Activated CD8-positive, alpha-beta memory T cell treated with anti-CD3 and anti-CD28 coated beads for 48 hours (primary cell): ENCODE data around the gene SRXN1.
"Not testable (repeated sequence)": the region's sequence is repeated elsewhere in the genome, so short reads cannot be mapped to it uniquely, and the experiment has no call there.

Experiments used
- DNase-seq, 3 experiments: peaks; one replicate each; pipeline ENCODE4 v3.0.0-alpha.2; 2020; ENCODE audit warnings: low read depth in 2 of 3, low spot score in 2 of 3

SRXN1 gene

GRCh38 chr20:653110-653589, at the start of gene SRXN1:
SRXN1 (minus strand) TSS chr20:653200; CDS start chr20:653185, 15 bp downstream.
- DNase-seq: peak; percentile 72 to 79 (median 74)

DNA sequence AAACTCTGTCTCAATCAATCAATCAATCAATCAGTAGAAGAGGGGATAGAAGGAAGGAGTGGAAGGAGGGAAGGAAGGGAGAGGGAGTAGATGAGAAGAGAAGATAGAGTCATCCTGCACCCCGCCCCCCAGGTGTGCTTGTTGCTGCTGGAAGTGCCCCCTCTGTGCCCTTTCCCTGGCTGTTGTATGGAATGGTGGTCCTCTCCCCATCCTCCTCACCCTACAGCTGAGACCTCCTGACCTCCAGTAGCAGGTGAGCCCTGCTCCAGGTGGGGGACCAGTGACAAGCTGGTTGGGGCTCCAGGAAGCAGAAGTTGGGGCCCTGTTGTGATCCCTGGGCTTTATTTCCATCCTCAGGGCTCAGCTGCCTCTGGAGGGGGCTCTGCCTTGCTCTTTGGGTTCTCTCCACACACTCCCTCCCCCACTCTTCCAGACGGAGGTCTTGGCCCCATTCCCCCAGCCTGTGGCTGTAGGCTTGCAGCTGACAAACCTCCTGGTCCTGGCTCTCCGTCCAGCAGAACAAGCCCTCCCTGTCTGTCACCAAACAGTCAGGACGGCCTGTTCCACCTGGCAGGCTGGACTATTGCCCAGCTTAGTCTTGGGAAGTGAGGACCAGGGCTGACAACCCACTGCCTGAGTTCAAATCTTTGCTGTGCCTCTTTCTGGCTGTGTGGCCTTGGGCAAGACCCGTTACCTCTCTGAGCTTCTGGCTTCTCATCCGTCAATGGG, 48.6 kb upstream of the SRXN1 start:
- DNase-seq: no peak

DNA sequence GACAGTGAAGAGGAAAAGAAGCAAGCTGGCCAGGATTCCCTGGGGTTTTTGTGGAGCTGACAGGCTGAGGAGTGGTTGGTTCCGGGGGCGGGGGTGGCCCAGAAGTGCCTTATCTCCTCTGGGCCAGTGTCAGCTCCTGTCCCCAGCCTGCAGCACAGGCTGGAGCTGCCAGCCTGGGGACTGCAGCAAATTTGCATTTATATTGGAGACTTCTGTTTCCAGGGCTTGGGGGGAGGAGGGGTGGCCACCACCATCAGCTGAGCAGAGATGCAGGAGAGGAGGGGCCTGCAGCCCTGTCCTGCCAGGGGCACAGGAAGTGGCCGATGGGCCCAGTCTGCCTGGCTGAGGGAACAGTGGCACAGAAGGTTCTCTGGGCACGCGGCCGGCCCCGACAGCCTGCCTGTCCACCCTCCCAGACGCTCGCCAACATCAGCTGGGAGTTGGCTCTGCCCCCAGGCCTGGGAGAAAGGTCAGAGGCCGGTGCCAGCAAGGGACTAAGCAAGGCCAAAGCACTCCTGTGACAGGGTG, 46.9 kb upstream of the SRXN1 start:
- DNase-seq: no peak

DNA sequence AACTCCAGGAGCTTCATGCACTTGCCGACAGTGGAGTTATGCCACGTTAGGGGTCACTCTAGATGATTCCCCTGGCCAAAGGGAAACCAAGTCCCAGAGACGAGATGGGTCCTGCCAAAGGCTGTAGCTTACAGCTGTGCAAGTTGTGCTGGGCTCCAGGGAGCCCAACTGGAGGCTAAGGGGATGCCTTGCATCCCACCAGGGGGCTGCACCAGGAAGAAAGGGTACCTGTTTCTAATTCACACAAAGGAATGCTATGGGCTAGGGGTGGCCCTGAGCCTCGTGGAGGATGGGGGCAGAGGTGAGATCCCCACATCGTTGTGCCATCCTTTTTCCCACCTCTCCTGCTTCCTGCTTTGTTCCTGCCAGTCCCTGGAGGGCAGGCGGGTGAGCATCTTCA, 46.3 kb upstream of the SRXN1 start:
- no peak for DNase-seq

GRCh38 chr20:698276-698675, 45.3 kb upstream of the SRXN1 start:
- no peak for DNase-seq

DNA sequence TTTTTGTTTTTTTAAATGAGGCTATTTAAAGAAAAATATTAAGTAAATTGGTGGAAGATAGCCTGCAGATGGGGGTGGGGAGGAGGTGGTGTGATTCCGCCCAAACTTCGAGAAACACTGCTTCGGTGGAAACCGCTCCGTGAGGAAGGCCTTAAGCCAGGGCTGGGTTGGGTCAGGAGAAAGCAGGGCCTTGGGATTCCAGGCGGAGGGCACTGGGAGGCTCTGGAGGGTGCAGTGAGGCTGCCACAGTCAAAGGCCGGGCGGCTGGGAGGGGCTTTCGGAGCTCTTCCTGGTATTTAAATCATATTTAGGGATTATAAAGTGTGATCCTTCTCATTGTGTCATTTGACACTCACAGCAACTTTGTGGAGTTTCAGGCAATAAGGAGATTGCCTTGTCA, 44.8 kb upstream of the SRXN1 start:
- DNase-seq: no peak

DNA sequence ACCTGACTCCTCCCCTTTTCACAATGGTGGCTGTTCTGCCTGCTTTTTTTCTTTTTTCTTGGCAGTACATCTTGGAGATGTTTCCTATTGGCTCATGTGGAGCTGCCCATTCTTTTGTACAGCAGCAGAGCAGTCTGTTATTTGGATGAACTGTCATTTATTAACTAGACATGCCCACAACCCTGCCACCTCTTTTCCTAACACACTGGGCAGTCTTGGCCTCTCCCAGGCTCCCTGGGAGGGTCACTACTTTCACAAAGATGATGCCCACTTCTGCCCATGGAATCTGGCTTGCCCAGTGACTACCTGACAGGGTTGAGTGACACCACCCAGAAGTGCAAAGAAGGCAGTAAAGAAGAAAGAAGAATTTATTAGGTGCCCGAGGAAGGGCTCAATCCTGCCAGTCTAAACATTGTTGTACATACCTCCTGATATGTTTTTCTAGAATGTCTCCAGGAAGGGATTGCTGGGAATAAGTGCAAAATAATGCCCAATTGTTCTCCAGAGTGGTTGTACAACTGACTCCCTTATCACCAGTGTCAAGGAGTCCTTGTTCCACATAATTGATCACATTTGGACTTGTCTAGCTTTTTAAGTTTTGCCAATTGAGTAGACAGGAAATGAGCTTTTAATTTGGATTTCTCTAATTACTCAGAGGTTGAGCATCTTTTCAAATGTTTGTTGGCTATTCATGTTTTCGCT, 42.3 kb upstream of the SRXN1 start:
- no peak for DNase-seq

GRCh38 chr20:694496-694895, 41.5 kb upstream of the SRXN1 start:
- no peak for DNase-seq

DNA sequence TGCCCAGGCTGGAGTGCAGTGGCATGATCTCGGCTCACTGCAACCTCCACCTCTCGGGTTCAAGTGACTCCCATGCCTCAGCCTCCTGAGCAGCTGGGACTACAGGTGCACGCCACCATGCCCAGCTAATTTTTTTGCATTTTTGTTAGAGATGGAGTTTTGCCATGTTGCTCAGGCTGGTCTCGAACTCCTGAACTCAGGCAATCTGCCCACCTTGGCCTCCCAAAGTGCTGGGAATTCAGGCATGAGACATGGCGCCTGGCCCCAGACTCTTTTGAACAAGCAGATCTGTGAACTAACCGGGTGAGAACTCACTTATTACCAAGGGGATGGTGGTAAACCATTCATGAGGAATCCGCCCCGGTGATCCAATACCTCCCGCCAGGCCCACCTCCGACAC, 40.8 kb upstream of the SRXN1 start:
- not testable (repeated sequence) for DNase-seq

GRCh38 chr20:692044-692443, 39.0 kb upstream of the SRXN1 start:
- no peak for DNase-seq

GRCh38 chr20:689947-690346, 36.9 kb upstream of the SRXN1 start:
- no peak for DNase-seq

DNA sequence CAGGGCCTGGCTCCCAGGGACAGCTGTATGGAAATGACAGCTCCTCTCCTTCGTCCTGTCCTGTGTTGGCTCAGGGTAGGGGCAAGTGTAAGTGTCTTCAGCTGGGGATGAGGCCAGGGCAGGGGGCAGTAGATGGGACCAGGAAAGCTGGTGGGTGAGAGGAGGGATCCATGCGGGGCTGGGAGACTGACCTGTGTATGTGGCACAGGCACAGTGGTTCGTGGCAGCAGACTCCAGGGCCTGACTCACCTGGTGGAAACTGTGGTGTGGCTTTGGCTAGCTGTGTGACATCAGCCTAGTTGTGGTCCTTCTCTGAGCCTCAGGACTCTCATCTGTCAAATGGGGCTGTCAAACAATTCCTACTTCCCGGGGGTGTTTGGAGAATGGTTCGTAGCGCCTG, 36.3 kb upstream of the SRXN1 start:
- no peak for DNase-seq

DNA sequence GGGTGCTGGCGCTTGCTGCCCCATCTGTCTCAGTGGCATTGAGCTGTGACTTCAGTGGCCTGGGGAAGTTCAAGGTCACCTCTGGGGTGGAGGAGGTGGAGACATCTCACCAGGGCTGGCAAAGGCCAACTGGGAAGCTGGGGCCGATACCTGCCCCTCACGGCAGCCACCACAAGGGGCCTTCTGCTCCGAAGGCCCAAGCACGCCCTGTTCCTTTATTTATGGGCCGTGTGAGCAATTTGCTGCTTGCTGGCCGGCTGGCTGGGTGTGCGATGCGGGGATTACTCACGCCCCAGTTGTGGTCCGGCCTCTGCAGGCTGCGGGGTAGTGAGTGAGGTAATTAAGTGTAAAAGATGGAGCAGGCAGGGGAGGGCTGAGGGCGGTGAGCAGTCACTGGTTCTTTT, 35.8 kb upstream of the SRXN1 start:
- DNase-seq: no peak

DNA sequence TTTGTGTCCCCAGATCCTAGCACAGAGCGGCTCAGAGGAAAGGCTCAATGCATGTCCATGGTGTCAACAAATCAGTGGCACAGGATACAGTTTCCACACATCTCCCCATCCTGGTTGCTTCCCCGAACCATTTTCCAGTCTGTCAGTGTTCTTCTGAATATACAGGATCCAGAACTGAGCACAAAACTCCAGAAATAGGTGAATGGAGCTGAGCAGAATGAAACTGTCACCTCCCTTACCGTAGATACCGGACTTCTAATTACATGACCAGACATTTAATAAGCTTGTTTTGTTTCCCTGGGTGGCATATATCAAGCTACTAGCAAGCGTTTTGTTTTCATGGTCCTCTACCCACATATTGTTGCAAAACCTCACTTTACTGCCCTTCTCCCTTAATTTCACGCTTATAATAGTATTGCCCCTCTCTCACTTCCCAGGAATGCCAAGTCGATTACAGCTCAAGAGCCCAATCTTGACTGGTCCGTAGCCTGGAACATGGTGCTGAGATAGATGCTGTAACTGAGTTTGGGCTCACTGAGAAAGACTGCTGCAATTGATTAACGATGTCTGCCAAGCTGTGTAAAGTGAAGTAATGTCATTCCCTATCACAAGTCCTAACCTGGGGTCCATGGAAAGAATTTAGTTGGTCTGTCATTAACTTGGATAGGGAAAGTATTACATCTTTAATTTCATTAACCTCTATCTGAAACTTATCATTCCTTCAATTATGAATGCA, 34.6 kb upstream of the SRXN1 start:
- no peak for DNase-seq

DNA sequence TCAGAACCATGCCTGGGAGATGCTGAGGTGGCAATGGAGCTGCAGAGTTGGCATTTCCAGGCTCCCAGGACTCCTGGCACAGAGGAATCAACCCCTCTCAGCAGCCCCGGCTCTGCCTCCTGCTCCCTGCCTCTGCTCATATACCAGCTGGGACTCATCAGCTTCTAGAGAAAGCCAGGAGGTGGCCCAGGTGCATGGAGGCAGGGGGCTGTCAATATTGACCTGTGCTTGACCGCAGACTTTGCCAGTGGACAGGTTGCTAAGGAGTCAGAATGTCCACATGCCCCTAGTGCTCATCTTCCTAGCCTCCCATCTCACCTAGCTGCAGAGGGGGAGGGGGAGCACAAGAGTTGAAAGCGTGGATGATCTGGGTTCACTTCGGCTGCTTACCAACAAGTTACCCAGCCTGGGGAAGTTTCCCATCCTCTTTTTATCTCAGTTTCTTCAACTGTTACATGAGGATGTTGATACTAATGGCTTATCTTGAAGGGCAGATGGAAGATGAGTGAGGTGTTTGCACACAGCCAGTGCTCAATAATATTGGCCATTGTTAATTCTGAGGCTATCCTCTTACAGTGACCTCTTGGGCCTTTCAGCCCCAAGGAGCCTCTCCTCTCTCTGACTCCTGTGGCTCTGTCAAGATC, 31.8 kb upstream of the SRXN1 start:
- no peak for DNase-seq

DNA sequence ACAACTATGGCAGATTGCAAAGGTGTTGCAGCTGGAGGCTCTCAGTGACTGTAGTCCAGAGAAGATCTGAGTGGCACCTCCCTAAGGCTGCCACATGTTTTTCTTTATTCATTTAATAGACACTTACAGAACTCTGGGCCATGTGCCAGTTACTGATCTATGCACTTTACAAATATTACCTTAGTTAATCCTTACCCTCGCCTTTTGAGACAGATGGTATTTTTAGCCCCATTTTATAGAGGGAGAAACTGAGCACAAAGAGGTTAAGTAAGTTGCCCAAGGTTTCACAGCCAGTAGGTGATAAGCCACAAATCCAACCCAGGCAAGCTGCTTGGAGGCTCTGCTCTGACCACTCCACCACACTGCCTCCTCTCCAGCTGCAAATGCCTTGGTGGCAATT, 29.1 kb upstream of the SRXN1 start:
- DNase-seq: no peak

DNA sequence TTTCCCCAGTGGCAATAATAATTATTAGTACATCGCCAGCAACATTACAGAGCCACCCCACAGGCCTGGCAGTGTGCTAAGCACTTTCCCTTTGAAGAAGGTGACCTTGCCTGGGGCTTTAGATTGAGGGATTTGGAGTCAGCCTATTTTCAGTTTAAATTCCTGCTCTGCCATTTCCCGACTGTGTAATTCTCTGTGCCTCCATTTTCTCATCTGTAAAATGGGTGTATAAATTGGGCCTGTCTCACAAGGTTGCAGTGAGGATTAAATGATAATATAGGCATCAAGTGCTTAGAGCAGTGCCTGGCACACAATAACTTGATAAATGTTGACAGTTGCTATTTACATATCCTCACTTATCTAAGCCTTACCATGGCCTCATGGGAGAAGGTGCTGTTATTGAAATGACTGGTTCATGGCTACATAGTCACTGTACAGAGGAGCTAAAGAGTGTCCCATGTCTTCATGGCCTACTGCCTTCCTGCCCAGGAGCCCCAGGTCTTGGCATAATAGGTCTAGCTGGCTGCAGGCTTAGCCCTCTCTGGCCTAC, 27.7 kb upstream of the SRXN1 start:
- no peak for DNase-seq

- no peak for DNase-seq
These were observed 25.0 kb upstream of the SRXN1 start for GRCh38 chr20:677957-678356.

GRCh38 chr20:676967-677366, 24.0 kb upstream of the SRXN1 start:
- no peak for DNase-seq

DNA sequence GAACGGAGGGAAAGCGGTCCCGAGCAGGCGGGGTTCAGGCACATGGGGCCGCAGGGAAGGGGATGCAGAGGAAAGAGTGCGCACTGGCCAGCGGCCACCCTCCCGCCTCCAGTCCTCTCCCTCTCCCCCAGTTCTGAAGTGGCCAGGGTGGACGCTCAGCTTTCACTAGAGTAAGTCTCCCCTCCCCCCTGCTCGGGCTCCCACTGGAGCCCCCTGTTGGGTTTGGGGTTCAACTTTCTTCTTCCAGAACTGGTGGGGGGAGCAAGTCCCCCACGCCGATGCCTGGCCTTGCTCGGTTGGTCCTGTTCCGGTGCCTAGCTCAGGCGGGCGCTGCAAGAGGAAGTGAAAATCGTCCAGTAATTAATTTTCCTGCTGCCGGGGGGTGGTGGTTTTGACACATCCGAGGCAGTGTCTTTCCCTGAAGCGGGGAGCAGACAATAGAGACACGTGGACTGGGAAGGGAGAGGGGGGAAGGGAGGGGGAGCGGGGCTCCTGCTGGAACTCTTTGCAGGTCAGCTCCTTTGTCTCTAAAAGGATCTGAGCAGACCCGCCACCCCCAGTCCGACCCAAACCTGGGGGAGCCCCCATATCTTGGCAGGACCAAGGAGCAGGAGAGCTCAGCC, 23.4 kb upstream of the SRXN1 start:
- no peak for DNase-seq
